GM12891 (cell line): ENCODE measurements around the gene TMEM54.

Source experiments
- DNase-seq: peaks from one replicate; pipeline ENCODE4 v3.0.0; 2011; ENCODE audit warnings: low spot score; ENCODE audit not compliant: insufficient read length
- FAIRE-seq: peaks from 2 replicates; lab custom pipeline; 2011; peaks lifted over from hg19 to GRCh38; lab: Jason Lieb, UNC
- PAX5 ChIP-seq: IDR thresholded peaks from 2 replicates; pipeline ENCODE4 v1.6.1; 2011; ENCODE audit warnings: low read length, moderate library complexity, mild to moderate bottlenecking; ENCODE audit not compliant: insufficient read depth, severe bottlenecking
- POLR2A ChIP-seq: IDR thresholded peaks from 2 replicates; pipeline ENCODE4 v1.6.1; 2011; ENCODE audit warnings: low read depth, low read length, control low read depth
- POLR2AphosphoS5 ChIP-seq: IDR thresholded peaks from 2 replicates; pipeline ENCODE4 v1.6.1; 2011; ENCODE audit warnings: low read depth, low read length, control low read depth
- POU2F2 ChIP-seq: IDR thresholded peaks from 2 replicates; pipeline ENCODE4 v1.6.1; 2011; ENCODE audit warnings: low read depth, mild to moderate bottlenecking, control low read depth, low read length, moderate library complexity
- SPI1 ChIP-seq: IDR thresholded peaks from 2 replicates; pipeline ENCODE4 v1.6.1; 2011; ENCODE audit warnings: low read depth, low read length, control low read depth
- TAF1 ChIP-seq: IDR thresholded peaks from 2 replicates; pipeline ENCODE4 v1.6.1; 2011; ENCODE audit warnings: low read depth, low read length, control low read depth

TMEM54 gene

DNA sequence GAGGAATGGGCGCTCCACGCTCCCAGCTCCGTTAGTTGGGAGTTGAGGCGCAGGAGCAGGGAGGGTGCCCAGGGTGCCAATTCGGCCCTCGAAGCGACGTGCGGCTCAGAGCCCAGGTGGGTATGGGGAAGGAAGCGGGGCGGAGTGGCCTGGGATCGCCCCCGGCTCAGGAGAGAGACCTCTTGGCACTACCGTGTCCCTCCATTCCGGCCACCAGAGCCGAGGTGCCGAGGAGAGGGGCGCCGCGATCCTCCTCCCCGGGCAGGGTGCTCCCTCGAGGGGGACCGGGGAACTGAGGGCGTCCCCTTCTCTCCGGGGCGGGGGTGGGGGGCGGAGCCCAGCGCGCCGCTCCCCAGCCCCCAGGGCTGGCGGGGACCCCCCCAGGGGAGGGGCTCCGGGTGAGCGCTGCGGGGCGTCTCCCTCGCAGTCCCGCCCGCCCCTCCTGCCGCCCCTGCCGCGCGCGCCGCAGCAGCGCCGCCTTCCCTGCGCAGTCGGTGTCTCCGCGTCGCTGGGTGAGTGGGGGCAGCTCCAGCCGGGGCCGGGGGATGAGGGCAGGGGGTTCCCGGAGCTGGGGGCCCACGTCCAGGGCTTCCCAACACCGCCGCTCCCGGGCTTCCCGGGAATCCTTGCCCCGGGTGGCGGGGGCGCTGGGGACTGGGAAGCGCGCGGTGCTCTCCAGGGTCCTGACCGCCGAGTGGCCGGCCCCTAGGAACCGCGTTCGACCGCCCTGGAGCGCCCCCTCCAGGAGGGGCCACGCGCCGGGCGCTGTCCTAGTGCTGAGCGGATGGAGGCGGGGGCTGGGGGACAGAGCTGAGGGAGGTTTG is 15.0 kb downstream of the TMEM54 start, which contains the start of gene HPCA:
Gene HPCA, plus strand, starts transcription at position 488 of the 824 bp plus-strand sequence. CDS start 2,408 bp downstream, outside the sequence.
- DNase-seq (peak; percentile 71), FAIRE-seq (no peak)
- TF ChIP-seq SPI1 (no peak), PAX5 (no peak), POU2F2 (no peak), TAF1 (no peak), POLR2A (no peak)

DNA sequence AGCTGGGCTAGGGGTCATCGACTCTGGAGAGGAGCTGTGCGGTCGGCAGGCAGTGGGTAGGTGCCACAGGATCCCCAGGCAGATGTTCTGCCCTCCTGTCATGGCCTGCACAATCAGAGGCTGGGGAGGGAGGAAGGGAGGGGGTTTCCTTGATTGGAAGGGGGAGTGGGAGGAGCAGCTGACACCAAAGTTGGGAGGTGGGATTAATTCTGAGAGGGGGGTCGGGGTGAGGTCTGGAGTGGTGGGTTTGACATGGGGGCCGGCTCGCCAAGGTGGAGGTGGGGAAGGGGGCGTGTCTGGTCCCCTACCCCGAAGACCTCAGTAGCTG is 15.5 kb downstream of the TMEM54 start:
- DNase-seq (no peak), FAIRE-seq (no peak)
- no peak for TF ChIP-seq SPI1
- TF ChIP-seq PAX5, result no peak
- no peak for TF ChIP-seq POLR2A
- no peak for TF ChIP-seq POLR2AphosphoS5
- no peak for TF ChIP-seq TAF1
- TF ChIP-seq POU2F2, result no peak

DNA sequence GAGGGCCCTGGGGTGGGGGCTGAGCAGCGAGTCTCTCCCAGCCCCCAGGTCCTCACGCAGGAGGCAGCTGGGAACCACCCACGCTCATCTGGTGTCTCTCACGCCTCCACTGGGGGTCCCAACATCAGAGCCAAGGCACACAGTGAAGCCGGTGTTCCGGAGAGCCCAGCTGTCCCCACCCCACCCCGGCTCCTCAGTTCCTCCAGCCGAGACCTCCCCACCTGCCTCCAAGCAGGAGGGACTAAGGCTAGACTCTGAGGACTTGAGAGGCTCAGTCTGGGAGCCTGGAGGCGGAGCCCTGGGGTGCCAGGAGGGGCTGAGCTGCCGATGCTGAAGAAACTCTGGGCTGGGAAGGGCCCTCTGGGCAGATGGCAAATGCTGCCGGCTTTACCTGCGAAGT is 16.5 kb downstream of the TMEM54 start:
- FAIRE-seq, result no peak

DNA sequence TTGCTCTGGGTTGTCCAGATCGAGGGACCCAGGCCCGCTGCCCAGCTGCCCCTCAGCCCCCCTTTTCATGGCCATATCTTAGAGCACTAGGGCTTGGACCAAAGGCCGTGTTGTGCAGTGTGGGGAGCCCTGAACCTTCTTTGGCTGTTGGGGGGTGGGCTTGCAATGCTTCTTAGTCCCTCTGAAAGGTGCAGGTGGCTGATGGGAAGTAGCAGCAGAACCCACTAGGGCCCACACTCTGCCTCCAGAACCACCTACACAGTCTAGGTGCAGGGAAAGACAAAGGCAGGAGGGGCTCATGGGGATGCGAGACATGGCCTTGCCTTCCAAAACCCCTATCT is 17.2 kb downstream of the TMEM54 start:
- no peak for FAIRE-seq
- DNase-seq, result no peak
- no peak for TF ChIP-seq PAX5
- TF ChIP-seq POLR2AphosphoS5, result no peak

More for the DNA sequence above, 16.5 kb downstream of the TMEM54 start:
- no peak for DNase-seq
- TF ChIP-seq POU2F2 (no peak), SPI1 (no peak), POLR2A (no peak), PAX5 (no peak), POLR2AphosphoS5 (no peak), TAF1 (no peak)

DNA sequence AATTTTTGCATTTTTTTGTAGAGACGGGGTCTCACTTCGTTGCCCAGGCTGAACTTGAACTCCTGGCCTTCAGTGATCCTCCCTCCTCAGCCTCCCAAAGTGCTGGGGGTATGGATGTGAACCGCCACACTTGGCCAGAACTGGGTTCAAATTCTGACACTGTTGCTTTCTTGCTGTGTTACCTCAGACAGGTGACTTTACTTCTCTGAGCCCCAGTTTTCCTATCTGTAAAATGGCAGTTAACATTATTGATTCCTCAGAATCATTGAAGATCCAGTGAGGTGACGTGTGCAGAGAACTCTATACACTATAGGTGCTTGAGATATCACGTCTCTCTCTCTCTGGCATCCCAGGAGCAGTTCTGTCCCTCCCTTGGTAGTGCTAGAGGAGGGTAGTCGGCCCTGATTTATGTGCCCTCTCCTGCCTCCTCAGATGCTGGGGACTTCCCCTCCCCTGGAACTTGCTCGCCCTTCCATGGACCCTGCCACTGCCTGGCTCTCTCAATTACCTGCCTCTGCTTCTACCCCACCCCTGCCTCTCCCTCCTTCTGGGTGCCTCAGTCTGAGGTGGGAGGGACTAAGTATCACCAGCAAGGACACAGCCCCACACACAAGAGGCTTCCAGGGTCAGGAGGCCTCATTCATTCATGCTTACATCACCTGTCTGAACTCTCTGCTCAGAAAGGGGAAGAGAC is 17.7 kb downstream of the TMEM54 start:
- DNase-seq (no peak), FAIRE-seq (no peak)
- TF ChIP-seq TAF1 (no peak), POU2F2 (no peak), POLR2A (no peak), PAX5 (no peak), POLR2AphosphoS5 (no peak), SPI1 (no peak)

DNA sequence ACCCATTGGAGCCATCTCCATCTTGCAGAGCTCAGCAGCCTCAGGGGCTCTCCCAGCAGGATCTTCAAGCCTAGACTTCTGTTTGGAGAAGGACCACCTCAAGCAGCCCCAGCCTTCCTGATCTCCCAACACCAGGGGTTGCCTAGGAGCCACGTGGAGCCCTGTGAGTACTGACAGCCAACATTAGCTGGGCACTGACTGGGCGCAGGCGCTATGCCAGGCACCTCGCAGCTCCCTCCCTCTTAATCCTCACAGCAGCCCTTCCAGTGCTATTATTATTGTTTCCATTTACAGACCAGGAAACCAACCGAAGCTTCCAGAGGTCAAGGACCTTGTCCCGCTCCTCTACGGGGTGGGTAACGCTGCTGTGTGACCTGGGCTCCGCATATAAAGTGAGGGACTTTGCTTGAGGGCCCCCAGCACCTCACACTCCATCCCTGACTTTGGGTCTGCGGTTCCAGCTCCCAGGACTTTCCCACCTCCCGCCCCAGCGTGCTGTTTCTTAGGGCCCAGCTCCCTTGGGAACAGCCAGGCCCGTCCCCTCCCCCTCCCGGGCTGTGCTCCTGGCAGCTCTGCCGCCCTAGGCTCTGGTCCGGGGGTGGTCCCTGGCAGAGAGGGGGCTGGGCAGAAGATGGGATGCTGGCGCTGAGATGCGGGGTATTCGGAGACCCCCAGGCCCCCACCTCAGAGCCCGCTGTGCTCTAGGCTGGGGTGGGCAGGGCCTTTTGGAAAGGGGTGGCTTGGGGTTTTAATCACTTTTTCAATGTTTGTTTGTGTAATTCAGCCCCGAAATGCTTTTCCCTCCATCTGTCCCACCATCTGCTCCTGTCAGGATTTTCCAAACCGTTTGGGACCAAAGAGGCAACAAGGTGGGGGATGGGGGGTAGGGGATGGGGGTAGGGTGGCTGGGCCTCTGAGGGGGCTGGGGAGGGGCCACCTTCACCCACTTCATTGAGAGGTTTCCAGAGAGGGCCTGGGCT is 19.0 kb downstream of the TMEM54 start:
- no peak for TF ChIP-seq PAX5
- no peak for TF ChIP-seq TAF1
- no peak for TF ChIP-seq POLR2A
- no peak for TF ChIP-seq SPI1
- TF ChIP-seq POU2F2, result no peak
- TF ChIP-seq POLR2AphosphoS5, result no peak
- FAIRE-seq (no peak), DNase-seq (no peak)

DNA sequence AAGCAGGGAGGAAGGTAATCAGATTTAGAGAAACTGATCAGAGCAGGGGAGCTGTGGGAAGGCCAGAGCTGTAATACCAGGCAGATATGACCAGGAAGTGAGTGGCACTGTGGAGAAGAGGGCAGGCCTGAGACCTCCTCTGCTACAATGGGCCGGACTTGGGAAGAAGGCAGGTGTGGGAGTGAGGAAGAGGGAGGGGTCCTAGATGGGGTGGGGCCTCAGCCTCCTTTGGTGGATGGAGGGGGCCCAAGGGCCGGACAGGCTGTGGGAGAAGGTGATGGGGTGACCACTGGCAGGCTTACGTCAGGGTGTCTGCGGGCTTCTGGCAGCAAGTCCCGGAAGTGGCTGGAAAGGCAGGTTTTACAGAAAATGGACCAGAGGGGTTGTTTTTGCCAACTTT is 19.9 kb downstream of the TMEM54 start:
- DNase-seq, result no peak
- TF ChIP-seq PAX5 (no peak), SPI1 (no peak), TAF1 (no peak), POU2F2 (no peak), POLR2AphosphoS5 (no peak), POLR2A (no peak)
- FAIRE-seq, result no peak

DNA sequence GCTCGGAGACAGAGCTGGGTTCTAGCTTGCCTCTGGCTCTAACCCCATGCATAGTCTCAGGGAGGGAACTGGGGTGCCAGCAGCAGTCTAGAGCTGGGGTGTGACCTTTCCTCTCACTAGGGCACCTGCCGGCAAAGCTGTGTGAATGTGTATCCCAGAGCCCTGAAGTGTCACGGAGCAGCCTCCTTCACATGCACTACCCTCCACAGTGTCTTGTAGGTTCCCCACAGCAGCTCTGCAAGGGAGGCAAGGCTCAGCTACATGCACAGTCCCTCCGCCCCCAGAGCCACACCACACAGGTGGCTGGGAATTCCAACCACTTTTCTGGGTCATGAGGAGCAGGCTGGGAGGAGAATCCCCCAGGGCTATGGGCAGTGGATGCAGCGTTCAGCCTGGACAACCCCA is 22.6 kb downstream of the TMEM54 start:
- no peak for FAIRE-seq
- no peak for TF ChIP-seq POLR2A
- TF ChIP-seq PAX5, result no peak
- no peak for TF ChIP-seq POU2F2
- no peak for TF ChIP-seq POLR2AphosphoS5
- no peak for TF ChIP-seq SPI1
- TF ChIP-seq TAF1, result no peak
- no peak for DNase-seq

DNA sequence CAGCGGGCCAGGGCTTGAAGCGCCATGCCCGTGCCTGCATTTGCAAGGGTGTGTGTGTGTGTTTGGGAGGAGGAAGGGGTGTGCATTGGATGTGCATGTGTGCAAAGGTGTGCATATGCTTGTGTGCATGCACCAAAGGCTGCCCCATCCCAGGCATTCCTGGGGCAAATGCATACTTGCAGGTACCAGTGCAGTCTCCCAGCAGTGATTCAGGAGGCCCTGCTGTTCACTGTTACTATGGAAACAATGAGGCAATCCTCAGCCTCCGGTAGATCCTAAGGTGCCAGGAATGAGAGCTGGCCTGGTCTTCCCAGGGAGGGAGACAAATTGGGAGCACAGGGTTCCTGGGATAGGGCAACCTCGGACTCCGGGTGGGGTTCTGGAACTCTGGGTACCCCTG is 23.0 kb downstream of the TMEM54 start:
- FAIRE-seq (no peak), DNase-seq (no peak)
- TF ChIP-seq POU2F2 (no peak), PAX5 (no peak), POLR2AphosphoS5 (no peak), POLR2A (no peak), TAF1 (no peak), SPI1 (no peak)
